Cardiac fibroblast (primary cell): ENCODE data around the gene GMPPB.
A peak's percentile ranks its signal among the peaks of the same experiment; 100 is the strongest.

Experiments used
- DNase-seq, 2 donors: peaks; one replicate each; pipeline versions ENCODE4 v3.0.0 to v3.0.0-alpha.2; 2010; ENCODE audit warnings: low read depth in 2 of 2
- H3K4me3 ChIP-seq, 2 donors: replicated peaks in 1 of 2; 1 replicate in 1 of 2; 2 replicates in 1 of 2; pipeline ENCODE4 v1.5.1; 2011; ENCODE audit warnings: low read depth in 2 of 2, low read length in 2 of 2, mild to moderate bottlenecking in 2 of 2, moderate library complexity in 1 of 2
- CTCF ChIP-seq: IDR thresholded peaks from one replicate; pipeline ENCODE4 v1.5.1; 2011; ENCODE audit warnings: low read depth, mild to moderate bottlenecking, low read length, inconsistent platforms

The GMPPB gene

DNA sequence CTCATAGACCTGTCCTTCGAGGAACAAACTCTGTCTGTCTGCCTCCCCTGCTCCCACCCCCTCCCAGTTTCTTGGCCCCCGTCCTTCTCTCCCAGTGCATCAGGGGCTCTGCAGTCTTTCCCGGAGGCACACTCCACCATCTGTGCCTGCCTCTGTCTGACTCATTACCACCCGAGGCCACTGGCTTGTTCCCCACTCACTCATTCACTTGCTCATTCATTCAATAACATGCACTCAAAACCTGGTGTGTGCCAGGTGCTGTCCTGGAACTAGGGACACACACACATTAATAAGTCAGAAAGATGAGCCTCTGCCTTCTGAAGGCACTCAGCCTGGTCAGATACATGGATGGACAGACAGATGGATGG, 16.7 kb downstream of the GMPPB start:
- peak in 1 of 2 donors; percentile 14 for DNase-seq
- TF ChIP-seq CTCF, result no peak
- no peak overlapping the region for H3K4me3 ChIP-seq

GRCh38 chr3:49706456-49707112, 17.2 kb downstream of the GMPPB start:
- DNase-seq, result no peak
- no peak overlapping the region for H3K4me3 ChIP-seq
- TF ChIP-seq CTCF, result no peak

DNA sequence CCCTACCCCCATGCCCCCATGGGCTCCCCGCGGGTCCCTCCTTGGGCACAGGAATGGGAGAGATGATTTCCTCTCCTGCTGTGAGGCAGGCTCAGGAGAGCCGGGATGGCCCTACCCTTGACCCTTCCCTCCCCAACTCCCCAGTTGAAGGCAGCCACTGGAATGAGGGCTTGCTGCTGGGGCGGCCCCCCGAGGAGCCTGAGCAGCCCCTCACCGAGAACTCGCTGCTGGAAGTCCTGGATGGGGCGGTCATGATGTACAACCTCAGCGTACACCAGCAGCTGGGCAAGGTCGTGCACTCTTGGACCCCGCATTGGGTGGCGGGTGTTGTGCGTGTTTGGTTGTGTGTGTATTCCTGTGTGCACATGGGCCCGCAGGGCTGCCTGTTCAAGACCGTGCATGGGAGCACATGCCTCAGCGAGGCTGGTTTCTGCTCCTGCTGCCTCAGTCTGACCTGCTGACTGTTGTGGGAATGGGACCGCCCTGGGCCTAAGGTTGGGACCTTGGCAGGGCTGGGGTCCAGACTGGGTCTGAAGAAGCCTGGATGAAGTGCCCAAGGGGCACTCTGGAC, 18.3 kb downstream of the GMPPB start:
- H3K4me3 ChIP-seq, result no peak overlapping the region
- no peak for TF ChIP-seq CTCF
- DNase-seq, result no peak

- TF ChIP-seq CTCF, result no peak
- DNase-seq, result no peak
- no peak overlapping the region for H3K4me3 ChIP-seq
Observed at GRCh38 chr3:49704629-49705028, 19.1 kb downstream of the GMPPB start.

DNA sequence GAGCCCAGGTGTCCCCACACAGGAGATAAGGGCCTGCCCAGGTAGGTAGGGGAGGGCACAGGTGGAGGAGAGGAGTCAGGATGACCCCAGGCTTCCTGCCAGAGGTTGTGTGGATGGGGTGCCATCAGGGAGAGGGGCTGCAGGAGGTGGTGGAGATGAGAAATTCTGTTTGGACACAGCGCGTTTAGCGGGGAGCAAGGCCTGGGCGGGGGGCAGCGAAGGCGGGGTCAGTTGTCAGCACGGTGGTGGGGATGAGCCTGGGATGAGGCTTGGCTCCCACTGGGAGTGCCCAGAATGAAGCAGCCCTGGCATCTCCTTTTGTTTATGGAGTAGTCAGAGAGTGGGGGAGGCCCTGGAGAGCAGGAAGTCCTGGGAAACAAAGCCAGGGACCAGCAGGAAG, 19.8 kb downstream of the GMPPB start:
- no peak overlapping the region for H3K4me3 ChIP-seq

DNA sequence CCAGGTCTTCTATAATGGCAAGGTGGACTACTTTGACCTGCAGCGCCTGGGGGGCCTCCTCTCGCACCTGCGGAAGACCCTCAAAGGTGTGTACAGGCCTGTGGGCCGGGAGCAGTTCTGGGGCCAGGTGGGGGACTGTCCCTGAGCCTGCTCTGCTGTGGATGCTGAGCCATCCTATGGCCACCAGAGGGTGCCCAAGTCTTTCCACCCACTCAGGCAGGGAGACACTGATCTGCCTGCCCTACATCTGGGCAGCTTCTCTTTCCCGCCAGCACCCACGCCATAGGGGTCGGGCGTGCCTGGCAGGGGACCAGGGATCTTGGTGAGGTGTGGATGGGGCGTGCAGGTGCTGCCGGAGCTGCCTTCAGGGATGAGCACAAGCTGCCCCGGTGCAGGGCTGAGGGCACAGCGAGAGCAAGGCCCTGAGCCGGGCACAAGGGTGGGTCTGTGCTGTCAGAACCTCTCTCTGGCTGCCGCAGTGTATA, 20.3 kb downstream of the GMPPB start:
- TF ChIP-seq CTCF, result peak; percentile 93
- no peak overlapping the region for H3K4me3 ChIP-seq
- DNase-seq, result peak; percentile 68 to 75

More for the DNA sequence above, 19.8 kb downstream of the GMPPB start:
- TF ChIP-seq CTCF, result no peak
- DNase-seq, result no peak
